H9 (cell line): ENCODE results near the gene ST6GAL1. TPM values are rescaled to one million over a fixed set of nuclear protein-coding genes. Genes with fewer than 3 reads are reported as not detected.

Source experiments
- DNase-seq: peaks from one replicate; pipeline ENCODE4 v3.0.0-alpha.2; 2017
- H2AFZ ChIP-seq: one replicate; pipeline ENCODE4 v1.6.1; 2013; ENCODE audit warnings: mild to moderate bottlenecking, low read length, control low read depth, moderate library complexity
- H2AK5ac ChIP-seq: 2 replicates; pipeline ENCODE4 v1.6.1; 2013; ENCODE audit warnings: low read length, control low read depth, mixed read lengths; ENCODE audit not compliant: insufficient read length
- H2BK120ac ChIP-seq: one replicate; pipeline ENCODE4 v1.6.1; 2013; ENCODE audit warnings: low read depth, mild to moderate bottlenecking, low read length, control low read depth, inconsistent platforms; ENCODE audit not compliant: poor library complexity, severe bottlenecking
- H2BK12ac ChIP-seq: 2 replicates; pipeline ENCODE4 v1.6.1; 2013; ENCODE audit warnings: low read length, control low read depth, mixed read lengths, low read depth; ENCODE audit not compliant: insufficient read length
- H2BK15ac ChIP-seq: 2 replicates; pipeline ENCODE4 v1.6.1; 2013; ENCODE audit warnings: low read depth, low read length, control low read depth
- H2BK20ac ChIP-seq: one replicate; pipeline ENCODE4 v1.6.1; 2013; ENCODE audit warnings: low read depth, mild to moderate bottlenecking, low read length, control low read depth, inconsistent platforms; ENCODE audit not compliant: poor library complexity, severe bottlenecking
- H2BK5ac ChIP-seq: 2 replicates; pipeline ENCODE4 v1.6.1; 2013; ENCODE audit warnings: low read length, control low read depth, mixed read lengths; ENCODE audit not compliant: insufficient read length
- H3K14ac ChIP-seq: 2 replicates; pipeline ENCODE4 v1.6.1; 2013; ENCODE audit warnings: low read length, control low read depth; ENCODE audit not compliant: insufficient read depth
- H3K18ac ChIP-seq: 2 replicates; pipeline ENCODE4 v1.6.1; 2013; ENCODE audit warnings: low read depth, mild to moderate bottlenecking, mixed read lengths, low read length, control low read depth; ENCODE audit not compliant: insufficient read length
- H3K23ac ChIP-seq: 2 replicates; pipeline ENCODE4 v1.6.1; 2013; ENCODE audit warnings: low read length, control low read depth, mixed read lengths, low read depth; ENCODE audit not compliant: insufficient read length
- H3K23me2 ChIP-seq: 2 replicates; pipeline ENCODE4 v1.6.1; 2013; ENCODE audit warnings: low read depth, mild to moderate bottlenecking, mixed read lengths, low read length, control low read depth; ENCODE audit not compliant: insufficient read length, poor library complexity, severe bottlenecking
- H3K27ac ChIP-seq: 2 replicates; pipeline ENCODE4 v1.5.1; 2013; ENCODE audit warnings: low read length, control low read depth, mixed read lengths, low read depth; ENCODE audit not compliant: insufficient read length
- H3K27me3 ChIP-seq: 2 replicates; pipeline ENCODE4 v1.6.1; 2013; ENCODE audit warnings: low read length, control low read depth, inconsistent platforms; ENCODE audit not compliant: insufficient read depth
- H3K4ac ChIP-seq: 2 replicates; pipeline ENCODE4 v1.6.1; 2013; ENCODE audit warnings: low read depth, mild to moderate bottlenecking, control low read depth, inconsistent platforms, low read length, moderate library complexity
- H3K4me1 ChIP-seq: 2 replicates; pipeline ENCODE4 v1.6.1; 2013; ENCODE audit warnings: low read length, control low read depth, inconsistent platforms; ENCODE audit not compliant: insufficient read depth
- H3K4me2 ChIP-seq: 2 replicates; pipeline ENCODE4 v1.6.1; 2013; ENCODE audit warnings: low read length, control low read depth, mixed read lengths; ENCODE audit not compliant: insufficient read length, insufficient read depth
- H3K56ac ChIP-seq: 2 replicates; pipeline ENCODE4 v1.6.1; 2013; ENCODE audit warnings: low read depth, mild to moderate bottlenecking, mixed read lengths, low read length, control low read depth; ENCODE audit not compliant: insufficient read length
- H3K79me1 ChIP-seq: 2 replicates; pipeline ENCODE4 v1.6.1; 2013; ENCODE audit warnings: low read depth, mild to moderate bottlenecking, moderate library complexity, low read length, control low read depth, inconsistent platforms; ENCODE audit not compliant: insufficient read depth, poor library complexity, severe bottlenecking
- H3K79me2 ChIP-seq: 2 replicates; pipeline ENCODE4 v1.6.1; 2013; ENCODE audit warnings: low read length, control low read depth, inconsistent platforms; ENCODE audit not compliant: insufficient read depth
- H3K9ac ChIP-seq: 2 replicates; pipeline ENCODE4 v1.6.1; 2013; ENCODE audit warnings: low read length, control low read depth, mixed read lengths; ENCODE audit not compliant: insufficient read length; ENCODE audit errors: extremely low read depth
- H3K9me3 ChIP-seq: one replicate; pipeline ENCODE4 v1.6.1; 2013; ENCODE audit warnings: low read depth, low read length, inconsistent platforms; ENCODE audit not compliant: control insufficient read depth
- H3T11ph ChIP-seq: one replicate; pipeline ENCODE4 v1.6.1; 2013; ENCODE audit warnings: mild to moderate bottlenecking, low read length, control low read depth, inconsistent platforms
- H4K20me1 ChIP-seq: one replicate; pipeline ENCODE4 v1.6.1; 2013; ENCODE audit not compliant: control insufficient read depth, insufficient read length, insufficient read depth
- H4K5ac ChIP-seq: 2 replicates; pipeline ENCODE4 v1.6.1; 2013; ENCODE audit warnings: low read depth, mild to moderate bottlenecking, mixed read lengths, low read length, control low read depth; ENCODE audit not compliant: insufficient read length
- H4K8ac ChIP-seq: replicated peaks from 2 replicates; pipeline ENCODE4 v1.6.1; 2013; ENCODE audit warnings: low read length, control low read depth, mixed read lengths, low read depth; ENCODE audit not compliant: insufficient read length
- H4K91ac ChIP-seq: 2 replicates; pipeline ENCODE4 v1.6.1; 2013; ENCODE audit warnings: low read depth, mild to moderate bottlenecking, moderate library complexity, mixed read lengths, low read length, control low read depth; ENCODE audit not compliant: insufficient read length
- H3K27ac Mint-ChIP-seq, 3 experiments: 2 replicates in 2 of 3; 3 replicates in 1 of 3; pipeline ENCODE4 v1.8.0; 2020 to 2021; ENCODE audit warnings: mixed read lengths in 3 of 3, mild to moderate bottlenecking in 1 of 3, moderate library complexity in 1 of 3
- H3K27me3 Mint-ChIP-seq: 2 replicates; pipeline ENCODE4 v1.8.0; 2021; ENCODE audit warnings: low read depth, mild to moderate bottlenecking, moderate library complexity, mixed read lengths
- H3K36me3 Mint-ChIP-seq, 3 experiments: 2 replicates in 2 of 3; 3 replicates in 1 of 3; pipeline ENCODE4 v1.8.0; 2020 to 2021; ENCODE audit warnings: low read depth in 3 of 3, mixed read lengths in 3 of 3; ENCODE audit not compliant: insufficient read depth in 1 of 3
- H3K4me1 Mint-ChIP-seq, 2 experiments: 2 replicates each; pipeline ENCODE4 v1.8.0; 2020; ENCODE audit warnings: mixed read lengths in 2 of 2
- H3K4me3 Mint-ChIP-seq, 2 experiments: 2 replicates in 1 of 2; 3 replicates in 1 of 2; pipeline ENCODE4 v1.8.0; 2020 to 2021; ENCODE audit warnings: mild to moderate bottlenecking in 2 of 2, mixed read lengths in 2 of 2, moderate library complexity in 1 of 2
- H3K9me3 Mint-ChIP-seq, 2 experiments: 2 replicates in 1 of 2; 3 replicates in 1 of 2; pipeline ENCODE4 v1.8.0; 2020; ENCODE audit warnings: mild to moderate bottlenecking in 2 of 2, mixed read lengths in 2 of 2, moderate library complexity in 1 of 2
- WGBS: extraction: QIAGEN DNeasy Blood & Tissue Kit; methylation state at CpG from one replicate; pipeline ENCODE4 v1.1.7; 2013; ENCODE audit warnings: missing lambda C conversion rate, low lambda C conversion rate, mixed read lengths; ENCODE audit not compliant: insufficient read length; ENCODE audit errors: extremely low coverage; 5-methylcytosine and 5-hydroxymethylcytosine counted together
- total RNA-seq: library from RNA; stranded (reverse); gene quantifications from 2 replicates; pipeline ENCODE4 v1.2.1, GENCODE V29; 2021
- TF ChIP-seq, protein P1 (sequence below): fragments of 200-600 bp; sonication (generic); conservative IDR thresholded peaks from 3 replicates; pipeline ENCODE4 v1.8.0; 2021; ENCODE audit warnings: antibody characterized with exemption, mild to moderate bottlenecking

ST6GAL1 gene
- total RNA-seq, 1 experiment from 2014 or later: 139 TPM

DNA sequence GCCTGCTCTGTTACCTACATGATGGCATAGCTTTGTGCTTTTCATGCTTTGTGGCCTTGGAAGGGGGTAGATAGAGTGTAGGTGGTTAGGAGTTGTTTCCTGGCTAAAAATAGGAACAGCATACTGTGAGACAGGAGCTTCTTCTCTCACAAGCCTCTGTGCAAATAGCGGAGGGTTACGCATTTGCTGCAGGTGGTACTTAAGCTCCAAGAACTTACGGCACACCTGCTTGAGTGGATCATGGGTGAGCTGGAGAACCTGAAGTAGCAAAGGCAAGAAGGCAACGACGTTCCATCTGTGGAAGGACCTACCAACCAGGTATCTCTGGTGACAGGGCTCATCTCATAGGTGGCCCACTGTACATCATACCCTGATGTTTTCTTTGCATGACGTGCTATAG lies 66.0 kb downstream of the ST6GAL1 start:
- H3K23me2 ChIP-seq: peaks cover 2% of the 10 kb centered on the region
- H3K9me3 ChIP-seq: no peaks in the 10 kb centered on the region
- H3K79me2 ChIP-seq: peaks cover 3% of the 10 kb centered on the region; the same call in 1 of the 2 replicates
- H2BK12ac ChIP-seq: no peak overlapping the region
- H3K4me2 ChIP-seq: no peak overlapping the region
- no peak overlapping the region for H3K18ac ChIP-seq
- H4K8ac ChIP-seq: no peak overlapping the region
- no peak overlapping the region for H4K5ac ChIP-seq
- no peak overlapping the region for H3K56ac ChIP-seq
- TF ChIP-seq, protein P1, sequence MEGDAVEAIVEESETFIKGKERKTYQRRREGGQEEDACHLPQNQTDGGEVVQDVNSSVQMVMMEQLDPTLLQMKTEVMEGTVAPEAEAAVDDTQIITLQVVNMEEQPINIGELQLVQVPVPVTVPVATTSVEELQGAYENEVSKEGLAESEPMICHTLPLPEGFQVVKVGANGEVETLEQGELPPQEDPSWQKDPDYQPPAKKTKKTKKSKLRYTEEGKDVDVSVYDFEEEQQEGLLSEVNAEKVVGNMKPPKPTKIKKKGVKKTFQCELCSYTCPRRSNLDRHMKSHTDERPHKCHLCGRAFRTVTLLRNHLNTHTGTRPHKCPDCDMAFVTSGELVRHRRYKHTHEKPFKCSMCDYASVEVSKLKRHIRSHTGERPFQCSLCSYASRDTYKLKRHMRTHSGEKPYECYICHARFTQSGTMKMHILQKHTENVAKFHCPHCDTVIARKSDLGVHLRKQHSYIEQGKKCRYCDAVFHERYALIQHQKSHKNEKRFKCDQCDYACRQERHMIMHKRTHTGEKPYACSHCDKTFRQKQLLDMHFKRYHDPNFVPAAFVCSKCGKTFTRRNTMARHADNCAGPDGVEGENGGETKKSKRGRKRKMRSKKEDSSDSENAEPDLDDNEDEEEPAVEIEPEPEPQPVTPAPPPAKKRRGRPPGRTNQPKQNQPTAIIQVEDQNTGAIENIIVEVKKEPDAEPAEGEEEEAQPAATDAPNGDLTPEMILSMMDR: no peak
- no peak overlapping the region for H2BK5ac ChIP-seq
- Mint-ChIP-seq H3K27ac (peak overlapping the region in 2 of 3 experiments; percentile 55 to 94; a peak in 4 of 7 replicates), H3K4me1 (peaks cover 55 to 60% of the 10 kb centered on the region in 2 experiments), H3K27me3 (no peaks in the 10 kb centered on the region), H3K36me3 (peaks cover 18 to 43% (median 30%) of the 10 kb centered on the region in 3 experiments; a peak in 6 of 7 replicates), H3K9me3 (no peaks in the 10 kb centered on the region), H3K4me3 (no peak overlapping the region)
- H3K27me3 ChIP-seq: no peaks in the 10 kb centered on the region
- no peak overlapping the region for H2BK15ac ChIP-seq
- no peaks in the 10 kb centered on the region for H4K20me1 ChIP-seq
- H3K4ac ChIP-seq: no peak overlapping the region
- no peak overlapping the region for H3K27ac ChIP-seq
- no peak overlapping the region for H2BK120ac ChIP-seq
- H3K14ac ChIP-seq: no peak overlapping the region
- no peak overlapping the region for H2BK20ac ChIP-seq
- no peak overlapping the region for H2AFZ ChIP-seq
- no peak overlapping the region for H3K23ac ChIP-seq
- peaks cover 2% of the 10 kb centered on the region for H3K79me1 ChIP-seq
- no peak overlapping the region for H3K9ac ChIP-seq
- no peak for DNase-seq
- peaks cover 17% of the 10 kb centered on the region; the same call in 1 of the 2 replicates for H3K4me1 ChIP-seq
- H2AK5ac ChIP-seq: no peak overlapping the region
- H3T11ph ChIP-seq: no peak overlapping the region
- no CpG with 5 or more reads among the region's 6 CpGs for WGBS
- H4K91ac ChIP-seq: no peak overlapping the region
